ENCODE data around the gene DMRTB1. TPM values are rescaled to one million over a fixed set of nuclear protein-coding genes. Genes with fewer than 3 reads are reported as not detected.

Gene DMRTB1
- total RNA-seq, 1 donor from 2014 or later, result not detected

- Histone ChIP-seq H3K27ac (no peak overlapping the region), H3K4me1 (no peaks in the 10 kb centered on the region), H3K27me3 (peaks cover 25% of the 10 kb centered on the region), H3K36me3 (no peaks in the 10 kb centered on the region), H3K4me3 (no peak overlapping the region), H3K9me3 (no peaks in the 10 kb centered on the region)
- intact Hi-C loops (cut with DNase I), result no loop called here
- ATAC-seq (no peak), DNase-seq (no peak)
- TF ChIP-seq CTCF (IDR thresholded peaks at IDR 0.05), result no peak
Observed at GRCh38 chr1:53499257-53500203, 40.3 kb downstream of the DMRTB1 start.

GRCh38 chr1:53500204-53501064 lies 41.2 kb downstream of the DMRTB1 start:
- Histone ChIP-seq H3K27me3 (peaks cover 25% of the 10 kb centered on the region), H3K4me3 (no peak overlapping the region), H3K9me3 (no peaks in the 10 kb centered on the region), H3K36me3 (no peaks in the 10 kb centered on the region), H3K27ac (no peak overlapping the region), H3K4me1 (no peaks in the 10 kb centered on the region)
- TF ChIP-seq CTCF (IDR thresholded peaks at IDR 0.05), result no peak
- ATAC-seq, result no peak
- DNase-seq, result no peak
- intact Hi-C loops (cut with DNase I), result no loop called here

DNA sequence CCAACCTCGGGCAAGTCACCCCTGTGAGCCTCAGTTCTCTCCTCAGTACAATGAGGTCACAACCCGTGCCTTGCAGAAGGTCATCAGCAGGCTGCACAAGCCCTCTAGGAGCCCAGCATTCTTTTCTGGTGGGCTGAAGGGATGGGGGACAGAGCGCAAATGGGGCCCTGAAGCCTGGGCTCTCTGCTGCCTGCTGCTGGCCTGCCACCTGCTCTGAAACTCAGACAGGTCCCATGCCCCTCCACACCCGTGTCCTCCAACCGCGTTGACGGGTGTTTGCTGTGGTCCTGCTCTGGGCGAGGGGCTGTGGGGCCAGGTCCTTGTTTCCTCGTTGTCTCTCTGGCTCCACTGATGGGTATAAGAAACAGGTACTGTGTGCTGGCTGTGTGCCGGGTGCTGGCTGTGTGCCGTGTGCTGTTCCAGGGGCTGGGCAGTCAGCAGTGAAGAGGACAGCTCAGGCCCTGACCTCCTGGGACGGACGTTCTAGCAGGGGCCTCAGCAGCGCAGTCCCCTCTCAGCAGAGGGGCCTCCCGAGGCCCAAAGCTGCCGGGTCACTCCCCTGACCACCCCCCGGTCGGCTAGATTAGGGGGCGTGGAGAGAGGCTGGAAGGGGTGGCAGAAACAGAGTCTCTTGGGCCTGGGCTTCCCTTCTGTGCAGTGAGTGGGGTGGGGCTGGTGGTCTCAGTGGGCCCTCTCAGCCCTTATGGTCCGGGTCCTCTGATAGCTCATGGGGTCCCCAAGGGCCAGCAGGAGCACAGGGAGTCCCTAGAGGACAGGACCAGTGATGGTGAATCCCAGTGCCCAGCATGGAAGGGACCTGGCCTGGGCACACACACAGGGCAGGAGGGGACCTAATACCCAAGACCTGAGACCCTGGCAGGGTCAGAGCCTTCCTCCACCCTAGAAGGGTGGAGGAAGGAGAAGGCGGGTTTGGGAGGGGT lies 42.1 kb downstream of the DMRTB1 start:
- TF ChIP-seq CTCF (IDR thresholded peaks at IDR 0.05), result no peak
- ATAC-seq (no peak), DNase-seq (no peak)
- H3K27ac ChIP-seq, result no peak overlapping the region
- no peaks in the 10 kb centered on the region for H3K9me3 ChIP-seq
- peaks cover 25% of the 10 kb centered on the region for H3K27me3 ChIP-seq
- H3K4me3 ChIP-seq, result no peak overlapping the region
- H3K36me3 ChIP-seq, result no peaks in the 10 kb centered on the region
- intact Hi-C loops (cut with DNase I), result no loop called here
- H3K4me1 ChIP-seq, result no peaks in the 10 kb centered on the region

DNA sequence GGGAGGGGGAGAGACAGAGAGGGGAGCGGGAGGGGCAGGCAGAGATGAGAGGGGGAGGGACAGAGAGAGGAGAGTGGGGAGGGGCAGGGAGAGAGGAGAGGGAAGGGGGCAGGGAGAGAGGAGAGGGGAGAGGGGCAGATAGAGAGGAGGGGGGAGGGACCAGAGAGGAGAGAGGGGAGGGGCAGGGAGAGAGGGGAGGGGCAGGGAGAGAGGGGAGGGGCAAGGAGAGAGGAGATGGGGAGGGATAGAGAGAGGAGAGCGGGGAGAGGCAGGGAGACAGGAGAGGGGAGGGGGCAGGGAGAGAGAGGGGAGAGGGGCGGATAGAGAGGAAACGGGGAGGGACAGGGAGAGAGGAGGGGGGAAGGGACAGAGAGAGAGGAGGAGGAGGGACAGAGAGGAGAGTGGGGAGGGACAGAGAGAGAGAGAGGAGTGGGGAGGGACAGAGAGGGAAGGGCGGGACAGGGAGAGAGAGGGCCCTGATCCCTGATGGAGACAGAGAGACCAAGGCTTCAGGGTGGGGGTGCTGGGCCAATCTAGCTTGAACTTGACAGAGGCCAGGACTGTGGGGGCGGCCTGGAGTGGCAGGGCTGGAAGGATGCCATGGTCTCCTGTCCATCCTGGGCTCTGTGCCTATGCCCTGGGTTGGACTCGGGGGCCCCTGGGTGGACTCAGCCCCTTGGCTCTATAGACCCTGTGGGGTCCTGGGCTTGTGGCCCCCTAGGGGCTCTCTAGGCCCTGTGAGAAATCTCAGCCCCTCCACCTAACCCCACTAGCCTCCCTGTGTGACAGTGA lies 43.6 kb downstream of the DMRTB1 start:
- H3K27ac ChIP-seq, result no peak overlapping the region
- no peaks in the 10 kb centered on the region for H3K36me3 ChIP-seq
- peaks cover 25% of the 10 kb centered on the region for H3K27me3 ChIP-seq
- no peaks in the 10 kb centered on the region for H3K4me1 ChIP-seq
- DNase-seq (no peak), ATAC-seq (no peak)
- H3K9me3 ChIP-seq, result no peaks in the 10 kb centered on the region
- no peak for TF ChIP-seq CTCF (IDR thresholded peaks at IDR 0.05)
- intact Hi-C loops (cut with DNase I), result no loop called here
- H3K4me3 ChIP-seq, result no peak overlapping the region

Data from upper lobe of right lung (tissue), 1 donor.